CD8-positive, alpha-beta memory T cell (primary cell): ENCODE data around the gene ZNF525. TPM values are rescaled to one million over a fixed set of nuclear protein-coding genes. Genes with fewer than 3 reads are reported as not detected.
"Not testable (repeated sequence)": the region's sequence is repeated elsewhere in the genome, so short reads cannot be mapped to it uniquely, and the experiment has no call there.

ENCODE experiments used
- CTCF ChIA-PET: fragments of 350-600 bp; sonication (Branson Sonifier 250); formaldehyde crosslinking; loops from one replicate; lab custom pipeline; 2021; ENCODE audit warnings: antibody characterized with exemption; lab: Charles Lee
- POLR2A ChIA-PET: fragments of 350-600 bp; sonication (Branson Sonifier 250); formaldehyde crosslinking; loops from one replicate; lab custom pipeline; 2021; ENCODE audit warnings: antibody characterized with exemption; lab: Charles Lee
- DNase-seq, 5 donors: peaks; one replicate each; pipeline versions ENCODE4 v3.0.0 to v3.0.0-alpha.2; 2020 to 2022; ENCODE audit warnings: mixed read lengths in 1 of 5
- H3K27ac ChIP-seq: one replicate; pipeline ENCODE4 v1.7.0; 2013; ENCODE audit warnings: low read depth, mild to moderate bottlenecking, low read length, moderate library complexity
- H3K27me3 ChIP-seq: 2 replicates; pipeline ENCODE4 v1.7.0; 2013; ENCODE audit warnings: low read length, mild to moderate bottlenecking; ENCODE audit not compliant: insufficient read depth, poor library complexity, severe bottlenecking
- H3K36me3 ChIP-seq: 2 replicates; pipeline ENCODE4 v1.7.0; 2013; ENCODE audit warnings: mild to moderate bottlenecking, low read length, moderate library complexity; ENCODE audit not compliant: insufficient read depth
- H3K4me1 ChIP-seq: 2 replicates; pipeline ENCODE4 v1.7.0; 2013; ENCODE audit warnings: mild to moderate bottlenecking, low read length, moderate library complexity; ENCODE audit not compliant: insufficient read depth
- H3K4me3 ChIP-seq: 2 replicates; pipeline ENCODE4 v1.7.0; 2013; ENCODE audit warnings: mild to moderate bottlenecking, low read length
- H3K9me3 ChIP-seq: 2 replicates; pipeline ENCODE4 v1.7.0; 2013; ENCODE audit warnings: mild to moderate bottlenecking, low read length
- H3K27ac Mint-ChIP-seq, 8 donors: one replicate each; pipeline ENCODE4 v1.8.0; 2020 to 2021; ENCODE audit warnings: mixed read lengths in 8 of 8, mild to moderate bottlenecking in 6 of 8, inconsistent platforms in 3 of 8, moderate library complexity in 3 of 8
- H3K27me3 Mint-ChIP-seq, 2 donors: one replicate each; pipeline ENCODE4 v1.8.0; 2020 to 2021; ENCODE audit warnings: mixed read lengths in 2 of 2, mild to moderate bottlenecking in 1 of 2, moderate library complexity in 1 of 2
- H3K36me3 Mint-ChIP-seq, 3 donors: one replicate each; pipeline ENCODE4 v1.8.0; 2020 to 2021; ENCODE audit warnings: mixed read lengths in 3 of 3, inconsistent platforms in 1 of 3, mild to moderate bottlenecking in 1 of 3
- H3K4me1 Mint-ChIP-seq, 3 donors: one replicate each; pipeline ENCODE4 v1.8.0; 2020 to 2021; ENCODE audit warnings: mixed read lengths in 3 of 3, inconsistent platforms in 1 of 3, mild to moderate bottlenecking in 1 of 3
- H3K4me3 Mint-ChIP-seq, 7 donors: one replicate each; pipeline ENCODE4 v1.8.0; 2020 to 2021; ENCODE audit warnings: mixed read lengths in 7 of 7, mild to moderate bottlenecking in 6 of 7, moderate library complexity in 4 of 7, inconsistent platforms in 2 of 7
- H3K9me3 Mint-ChIP-seq, 5 donors: one replicate each; pipeline ENCODE4 v1.8.0; 2020 to 2022; ENCODE audit warnings: mixed read lengths in 5 of 5, mild to moderate bottlenecking in 3 of 5, moderate library complexity in 2 of 5, inconsistent platforms in 1 of 5
- polyA plus RNA-seq: library from polyadenylated mRNA; unstranded; fragments of 300-500 nt; fragmentation: Illumina TruSeq; gene quantifications from one replicate; pipeline ENCODE4 v1.2.3, GENCODE V29; 2021
- total RNA-seq, 2 experiments: library from RNA; stranded (reverse); gene quantifications; one replicate each; pipeline ENCODE4 v1.2.3, GENCODE V29; 2021

The ZNF525 gene
- total and polyA plus RNA-seq, 3 experiments from 2014 or later = 9.9 to 18.7 (median 17.8) TPM

DNA sequence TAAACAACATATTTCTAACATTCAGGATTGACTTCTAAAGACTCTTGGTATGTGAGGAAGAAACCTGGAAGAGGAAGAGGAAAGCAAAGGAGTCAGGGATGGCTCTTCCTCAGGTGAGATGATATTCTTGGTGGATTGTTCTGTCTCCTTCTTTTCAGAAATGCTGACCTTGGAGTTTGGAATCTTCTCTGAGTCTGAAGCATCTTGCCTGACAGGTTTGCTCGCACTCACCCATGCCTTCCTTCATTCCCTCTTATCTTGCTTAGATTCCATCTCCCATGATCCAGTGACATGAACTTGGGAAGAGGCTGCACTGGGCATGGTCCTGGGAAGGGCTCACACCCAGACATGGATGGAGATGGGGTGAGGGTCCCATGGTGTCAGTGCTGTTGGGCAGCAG, 32.4 kb downstream of the ZNF525 start:
- peak overlapping the region in 2 of 7 donors; percentile 63 to 81 for H3K4me3 Mint-ChIP-seq
- H3K27ac ChIP-seq, H3K27me3 ChIP-seq, CTCF ChIA-PET, H3K4me3 ChIP-seq, DNase-seq, POLR2A ChIA-PET, H3K27me3 Mint-ChIP-seq, H3K9me3 ChIP-seq, H3K27ac Mint-ChIP-seq: not testable (repeated sequence)
- H3K9me3 Mint-ChIP-seq = peaks cover 0 to 24% (median 20%) of the 10 kb centered on the region in 5 donors
- peaks cover 34 to 43% (median 34%) of the 10 kb centered on the region in 3 donors for H3K4me1 Mint-ChIP-seq
- H3K4me1 ChIP-seq = peaks cover 11% of the 10 kb centered on the region
- peaks cover 28 to 56% (median 45%) of the 10 kb centered on the region in 3 donors for H3K36me3 Mint-ChIP-seq
- peaks cover 21% of the 10 kb centered on the region for H3K36me3 ChIP-seq

DNA sequence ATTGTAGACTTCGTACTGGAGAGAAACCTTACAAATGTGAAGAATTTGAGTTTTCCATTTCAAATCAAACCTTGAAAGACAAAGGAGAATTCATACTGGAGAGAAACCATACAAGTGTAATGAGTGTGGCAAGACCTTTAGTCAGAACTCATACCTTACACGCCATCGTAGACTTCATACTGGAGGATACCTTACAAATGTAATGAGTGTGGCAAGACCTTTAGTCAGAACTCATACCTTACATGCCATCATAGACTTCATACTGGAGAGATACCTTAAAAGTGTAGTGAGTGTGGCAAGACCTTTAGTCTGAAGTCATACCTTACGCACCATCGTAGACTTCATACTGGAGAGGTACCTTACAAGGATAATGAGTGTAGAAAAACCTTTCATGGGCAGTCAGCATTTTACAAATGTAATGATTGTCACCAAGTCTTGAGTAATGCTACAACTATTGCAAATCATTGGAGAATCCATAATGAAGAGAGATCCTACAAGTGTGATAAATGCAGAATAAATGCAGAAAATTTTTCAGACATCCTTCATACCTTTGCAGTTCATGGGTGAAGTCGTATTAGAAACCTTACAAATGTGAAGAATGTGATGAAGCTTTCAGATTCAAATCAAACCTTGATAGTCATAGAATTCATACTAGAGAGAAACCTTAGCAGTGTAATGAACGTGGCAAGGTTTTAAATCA, 44.1 kb downstream of the ZNF525 start:
- peaks cover 65% of the 10 kb centered on the region for H3K9me3 ChIP-seq
- no peaks in the 10 kb centered on the region for H3K27me3 Mint-ChIP-seq
- ChIA-PET POLR2A (no interaction called here), CTCF (no interaction called here)
- peaks cover 25% of the 10 kb centered on the region for H3K36me3 ChIP-seq
- H3K4me1 Mint-ChIP-seq = no peaks in the 10 kb centered on the region
- no peaks in the 10 kb centered on the region for H3K27me3 ChIP-seq
- no peak for DNase-seq
- no peak overlapping the region for H3K27ac Mint-ChIP-seq
- H3K4me1 ChIP-seq = no peaks in the 10 kb centered on the region
- no peak overlapping the region for H3K4me3 Mint-ChIP-seq
- H3K9me3 Mint-ChIP-seq = peaks cover 49 to 97% (median 87%) of the 10 kb centered on the region in 5 donors
- peaks cover 23 to 71% (median 70%) of the 10 kb centered on the region in 3 donors for H3K36me3 Mint-ChIP-seq
- no peak overlapping the region for H3K27ac ChIP-seq
- peak overlapping the region; percentile 6 for H3K4me3 ChIP-seq

DNA sequence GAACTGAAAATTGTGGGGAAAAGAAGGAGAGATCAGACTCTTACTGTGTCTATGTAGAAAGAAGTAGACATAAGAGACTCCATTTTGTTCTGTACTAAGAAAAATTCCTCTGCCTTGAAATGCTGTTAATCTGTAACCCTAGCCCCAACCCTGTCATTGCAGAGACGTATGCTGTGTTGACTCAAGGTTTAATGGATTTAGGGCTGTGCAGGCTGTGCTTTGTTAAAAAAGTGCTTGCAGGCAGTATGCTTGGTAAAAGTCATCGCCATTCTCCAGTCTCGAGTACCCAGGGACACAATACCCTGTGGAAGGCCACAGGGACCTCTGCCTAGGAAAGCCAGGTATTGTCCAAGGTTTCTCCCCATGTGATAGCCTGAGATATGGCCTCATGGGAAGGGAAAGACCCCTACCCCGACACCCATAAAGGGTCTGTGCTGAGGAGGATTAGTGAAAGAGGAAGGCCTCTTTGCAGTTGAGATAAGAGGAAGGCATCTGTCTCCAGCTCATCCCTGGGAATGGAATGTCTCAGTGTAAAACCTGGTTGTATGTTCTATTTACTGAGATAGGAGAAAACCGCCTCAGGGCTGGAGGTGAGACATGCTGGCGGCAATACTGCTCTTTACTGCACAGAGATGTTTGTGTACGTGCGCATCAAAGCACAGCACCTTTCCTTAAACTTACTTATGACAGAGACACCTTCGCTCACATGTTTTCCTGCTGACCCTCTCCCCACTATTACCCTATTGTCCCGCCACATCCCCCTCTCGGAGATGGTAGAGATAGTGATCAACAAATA, 55.2 kb downstream of the ZNF525 start:
- H3K4me1 Mint-ChIP-seq, H3K27me3 Mint-ChIP-seq, CTCF ChIA-PET: not testable (repeated sequence)

DNA sequence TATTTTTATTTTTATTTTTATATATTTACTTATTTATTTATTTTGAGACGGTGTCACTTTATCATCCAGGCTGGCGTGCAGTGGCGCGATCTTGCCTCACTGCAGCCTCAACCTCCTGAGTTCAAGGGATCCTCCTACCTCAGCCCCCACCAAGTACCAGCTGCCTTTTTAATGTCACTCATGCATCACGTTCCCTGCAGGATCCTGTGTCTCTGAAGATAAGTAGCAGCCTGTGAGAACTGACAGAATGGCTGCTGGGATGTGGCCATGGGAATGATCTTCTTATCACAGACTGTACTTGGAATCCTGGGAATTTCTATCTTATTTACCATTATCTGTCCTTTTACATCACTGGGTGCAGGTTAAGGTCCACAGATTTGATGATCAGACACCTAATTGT, 57.0 kb downstream of the ZNF525 start:
- DNase-seq = no peak
- no peaks in the 10 kb centered on the region for H3K9me3 ChIP-seq
- H3K36me3 Mint-ChIP-seq = peaks cover 0 to 11% (median 0%) of the 10 kb centered on the region in 3 donors

More for the DNA sequence above, 55.2 kb downstream of the ZNF525 start:
- POLR2A ChIA-PET, H3K27ac Mint-ChIP-seq, H3K4me3 ChIP-seq, H3K4me1 ChIP-seq, H3K27ac ChIP-seq, H3K36me3 ChIP-seq, H3K27me3 ChIP-seq, DNase-seq, H3K4me3 Mint-ChIP-seq, H3K9me3 ChIP-seq: not testable (repeated sequence)
- Mint-ChIP-seq H3K36me3 (peaks cover 4 to 18% (median 5%) of the 10 kb centered on the region in 3 donors), H3K9me3 (peaks cover 13 to 45% (median 24%) of the 10 kb centered on the region in 5 donors)

DNA sequence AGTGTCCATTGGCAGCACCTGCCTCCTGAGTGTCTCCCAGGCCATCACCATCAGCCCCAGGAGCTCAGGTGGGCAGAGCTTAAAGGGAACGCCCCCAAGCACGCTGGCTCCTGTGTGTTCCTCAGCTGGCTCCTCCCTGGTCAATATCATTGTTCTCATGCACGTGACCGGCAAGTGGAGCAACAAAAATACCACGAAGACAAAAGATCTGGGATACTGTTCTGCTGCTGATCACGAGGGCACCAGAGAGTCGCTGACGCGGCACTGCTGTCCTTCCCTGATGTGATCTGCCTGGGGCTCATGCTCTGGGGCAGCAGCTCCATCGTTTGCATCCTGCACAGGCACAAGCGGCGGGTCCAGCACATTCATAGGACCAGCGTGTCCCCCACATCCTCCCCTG, 57.6 kb downstream of the ZNF525 start:
- H3K4me1 ChIP-seq, POLR2A ChIA-PET, H3K4me1 Mint-ChIP-seq, H3K36me3 ChIP-seq, H3K27ac ChIP-seq, H3K27ac Mint-ChIP-seq, CTCF ChIA-PET, H3K27me3 ChIP-seq, H3K4me3 Mint-ChIP-seq, H3K9me3 ChIP-seq, H3K4me3 ChIP-seq, H3K27me3 Mint-ChIP-seq, DNase-seq, H3K36me3 Mint-ChIP-seq: not testable (repeated sequence)
- H3K9me3 Mint-ChIP-seq = peaks cover 2 to 25% (median 11%) of the 10 kb centered on the region in 5 donors

More for the DNA sequence above, 57.0 kb downstream of the ZNF525 start:
- Histone ChIP-seq H3K36me3 (no peaks in the 10 kb centered on the region), H3K4me3 (no peak overlapping the region), H3K4me1 (no peaks in the 10 kb centered on the region), H3K27ac (no peak overlapping the region), H3K27me3 (no peaks in the 10 kb centered on the region)
- Mint-ChIP-seq H3K27ac (no peak overlapping the region), H3K27me3 (no peaks in the 10 kb centered on the region), H3K9me3 (peaks cover 3 to 29% (median 15%) of the 10 kb centered on the region in 5 donors), H3K4me1 (peaks cover 0 to 3% (median 0%) of the 10 kb centered on the region in 3 donors), H3K4me3 (no peak overlapping the region)
- CTCF ChIA-PET = no interaction called here
- POLR2A ChIA-PET = no interaction called here

DNA sequence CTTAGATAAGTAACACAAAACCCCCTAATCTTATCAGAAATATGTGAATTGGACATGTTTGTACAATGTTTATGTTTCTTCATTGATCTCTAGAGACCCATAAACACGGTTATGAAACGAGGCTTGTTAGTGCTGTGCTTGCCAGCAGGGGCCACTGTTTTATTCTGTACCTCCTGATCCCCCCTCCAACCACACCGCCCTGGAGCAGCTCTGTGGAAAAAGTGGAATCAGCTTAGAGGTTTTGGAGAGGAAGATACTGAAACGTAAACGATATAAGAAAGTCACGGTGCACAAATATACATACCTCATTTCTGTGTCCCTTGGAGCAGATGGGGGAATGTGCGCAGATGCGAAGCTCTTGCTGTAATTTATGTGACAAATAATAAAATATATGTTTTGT, 58.2 kb downstream of the ZNF525 start:
- H3K27ac ChIP-seq, H3K36me3 ChIP-seq, H3K27me3 ChIP-seq, H3K36me3 Mint-ChIP-seq, H3K4me1 Mint-ChIP-seq, DNase-seq, H3K4me1 ChIP-seq, H3K27ac Mint-ChIP-seq, H3K4me3 Mint-ChIP-seq, H3K27me3 Mint-ChIP-seq, H3K9me3 ChIP-seq, POLR2A ChIA-PET, H3K4me3 ChIP-seq: not testable (repeated sequence)
- CTCF ChIA-PET = interaction anchor here (1.5 kb wide), 1 partner anchor 228 kb away, joined by 4 read pairs; no protein-coding TSS in a partner anchor
- peaks cover 2 to 20% (median 7%) of the 10 kb centered on the region in 5 donors for H3K9me3 Mint-ChIP-seq

DNA sequence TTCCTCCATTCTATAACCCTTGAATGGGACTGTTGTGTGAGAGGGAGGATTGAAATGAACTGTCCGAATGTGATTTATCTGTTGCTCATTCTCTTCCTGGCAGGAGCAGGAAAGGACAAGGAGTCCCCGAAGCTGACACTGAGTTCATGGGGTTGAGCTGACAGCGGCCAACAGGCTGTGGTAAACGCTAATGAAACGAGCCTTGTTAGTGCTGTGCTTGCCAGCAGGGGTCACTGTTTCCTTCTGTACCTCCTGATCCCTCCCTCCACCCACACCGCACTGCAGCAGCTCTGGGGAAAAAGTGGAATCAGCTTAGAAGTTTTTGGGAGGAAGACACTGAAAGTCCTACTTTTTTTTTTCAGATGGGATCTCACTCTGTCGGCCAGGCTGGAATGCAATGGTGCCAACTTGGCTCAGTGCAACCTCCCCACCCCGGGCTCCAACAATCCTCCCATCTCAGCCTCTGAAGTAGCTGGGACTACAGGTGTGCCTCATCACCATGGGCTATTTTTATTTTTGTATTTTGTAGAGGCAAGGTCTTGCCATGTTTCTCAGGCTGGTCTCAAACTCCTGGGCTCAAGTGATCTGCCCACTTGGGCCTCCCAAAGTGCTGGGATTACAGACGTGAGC, 59.6 kb downstream of the ZNF525 start:
- Mint-ChIP-seq H3K9me3 (peaks cover 0 to 10% (median 2%) of the 10 kb centered on the region in 5 donors), H3K27ac (peak overlapping the region in 1 of 8 donors; percentile 63), H3K4me1 (peaks cover 0 to 3% (median 0%) of the 10 kb centered on the region in 3 donors), H3K27me3 (no peaks in the 10 kb centered on the region), H3K36me3 (no peaks in the 10 kb centered on the region), H3K4me3 (no peak overlapping the region)
- peak; percentile 47 to 74 (median 53) for DNase-seq
- ChIA-PET POLR2A (no interaction called here), CTCF (interaction anchor here (0.8 to 1.7 kb wide), 11 partner anchors 10 to 416 kb away, joined by 3 to 7 read pairs (median 4); no protein-coding TSS in a partner anchor)
- Histone ChIP-seq H3K27me3 (no peaks in the 10 kb centered on the region), H3K9me3 (no peaks in the 10 kb centered on the region), H3K4me1 (no peaks in the 10 kb centered on the region), H3K4me3 (no peak overlapping the region), H3K27ac (no peak overlapping the region), H3K36me3 (no peaks in the 10 kb centered on the region)
